HEK293 (cell line): ENCODE results near the gene C4orf50.

ENCODE experiments used
- ZFP3 ChIP-seq: fragments of 450-650 bp; formaldehyde crosslinking; IDR thresholded peaks from 2 replicates; pipeline ENCODE4 v1.5.1; 2016; ENCODE audit warnings: low read depth, missing biosample characterization, missing genetic modification characterization
- ZFP37 ChIP-seq: fragments of 450-650 bp; formaldehyde crosslinking; IDR thresholded peaks from 2 replicates; pipeline ENCODE4 v1.5.1; 2016; ENCODE audit warnings: missing biosample characterization, missing genetic modification characterization
- ZNF24 ChIP-seq: fragments of 450-650 bp; formaldehyde crosslinking; IDR thresholded peaks from 2 replicates; pipeline ENCODE4 v1.5.1; 2016; ENCODE audit warnings: missing biosample characterization, missing genetic modification characterization
- ZNF561 ChIP-seq: fragments of 450-650 bp; IDR thresholded peaks from 2 replicates; pipeline ENCODE4 v1.5.1; 2018; ENCODE audit warnings: missing biosample characterization, missing genetic modification characterization, borderline replicate concordance
- ZNF768 ChIP-seq: fragments of 450-650 bp; formaldehyde crosslinking; IDR thresholded peaks from 2 replicates; pipeline ENCODE4 v1.5.1; 2018; ENCODE audit warnings: missing biosample characterization, mild to moderate bottlenecking, missing genetic modification characterization
- TF ChIP-seq, protein P1 (sequence below): fragments of 450-650 bp; formaldehyde crosslinking; IDR thresholded peaks from 2 replicates; pipeline ENCODE4 v1.5.1; 2016; ENCODE audit warnings: missing biosample characterization, missing genetic modification characterization
- TF ChIP-seq, protein P2 (sequence below): fragments of 450-650 bp; formaldehyde crosslinking; IDR thresholded peaks from 2 replicates; pipeline ENCODE4 v1.5.1; 2016; ENCODE audit warnings: missing biosample characterization, missing genetic modification characterization, low read depth
- TF ChIP-seq, protein P3 (sequence below): fragments of 450-650 bp; formaldehyde crosslinking; IDR thresholded peaks from 2 replicates; pipeline ENCODE4 v1.5.1; 2017; ENCODE audit warnings: missing biosample characterization, mild to moderate bottlenecking, missing genetic modification characterization, moderate library complexity

DNA sequence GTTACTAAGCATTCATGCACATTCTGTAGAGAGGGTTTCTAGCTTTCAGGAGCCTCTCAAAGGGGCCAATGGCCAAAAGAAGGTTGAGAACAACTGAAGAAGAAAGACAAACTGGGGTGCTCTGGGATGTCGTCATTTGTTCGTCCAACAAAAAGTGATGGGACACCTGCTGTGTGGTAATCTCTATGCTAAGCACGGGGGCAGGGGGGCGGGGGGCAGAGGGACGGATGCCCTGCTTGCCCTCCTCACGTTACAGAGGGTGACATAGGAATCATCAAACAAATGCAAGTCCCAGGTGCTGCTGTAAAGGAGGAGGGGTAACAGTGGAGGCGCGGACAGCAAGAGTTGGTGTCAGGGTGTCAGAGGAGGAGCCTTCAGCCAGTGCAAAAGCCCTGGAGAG is 112.5 kb downstream of the C4orf50 start:
- no peak for TF ChIP-seq ZFP3 (tag by site-specific recombination)
- TF ChIP-seq, protein P1, sequence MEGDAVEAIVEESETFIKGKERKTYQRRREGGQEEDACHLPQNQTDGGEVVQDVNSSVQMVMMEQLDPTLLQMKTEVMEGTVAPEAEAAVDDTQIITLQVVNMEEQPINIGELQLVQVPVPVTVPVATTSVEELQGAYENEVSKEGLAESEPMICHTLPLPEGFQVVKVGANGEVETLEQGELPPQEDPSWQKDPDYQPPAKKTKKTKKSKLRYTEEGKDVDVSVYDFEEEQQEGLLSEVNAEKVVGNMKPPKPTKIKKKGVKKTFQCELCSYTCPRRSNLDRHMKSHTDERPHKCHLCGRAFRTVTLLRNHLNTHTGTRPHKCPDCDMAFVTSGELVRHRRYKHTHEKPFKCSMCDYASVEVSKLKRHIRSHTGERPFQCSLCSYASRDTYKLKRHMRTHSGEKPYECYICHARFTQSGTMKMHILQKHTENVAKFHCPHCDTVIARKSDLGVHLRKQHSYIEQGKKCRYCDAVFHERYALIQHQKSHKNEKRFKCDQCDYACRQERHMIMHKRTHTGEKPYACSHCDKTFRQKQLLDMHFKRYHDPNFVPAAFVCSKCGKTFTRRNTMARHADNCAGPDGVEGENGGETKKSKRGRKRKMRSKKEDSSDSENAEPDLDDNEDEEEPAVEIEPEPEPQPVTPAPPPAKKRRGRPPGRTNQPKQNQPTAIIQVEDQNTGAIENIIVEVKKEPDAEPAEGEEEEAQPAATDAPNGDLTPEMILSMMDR (tag by site-specific recombination) = no peak
- no peak for TF ChIP-seq ZFP37 (tag by site-specific recombination)
- TF ChIP-seq ZNF561 (tag by site-specific recombination) = no peak
- TF ChIP-seq, protein P2, sequence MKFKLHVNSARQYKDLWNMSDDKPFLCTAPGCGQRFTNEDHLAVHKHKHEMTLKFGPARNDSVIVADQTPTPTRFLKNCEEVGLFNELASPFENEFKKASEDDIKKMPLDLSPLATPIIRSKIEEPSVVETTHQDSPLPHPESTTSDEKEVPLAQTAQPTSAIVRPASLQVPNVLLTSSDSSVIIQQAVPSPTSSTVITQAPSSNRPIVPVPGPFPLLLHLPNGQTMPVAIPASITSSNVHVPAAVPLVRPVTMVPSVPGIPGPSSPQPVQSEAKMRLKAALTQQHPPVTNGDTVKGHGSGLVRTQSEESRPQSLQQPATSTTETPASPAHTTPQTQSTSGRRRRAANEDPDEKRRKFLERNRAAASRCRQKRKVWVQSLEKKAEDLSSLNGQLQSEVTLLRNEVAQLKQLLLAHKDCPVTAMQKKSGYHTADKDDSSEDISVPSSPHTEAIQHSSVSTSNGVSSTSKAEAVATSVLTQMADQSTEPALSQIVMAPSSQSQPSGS (tag by site-specific recombination) = no peak
- TF ChIP-seq ZNF768 (tag by site-specific recombination) = no peak
- TF ChIP-seq ZNF24 (tag by site-specific recombination) = no peak
- TF ChIP-seq, protein P3, sequence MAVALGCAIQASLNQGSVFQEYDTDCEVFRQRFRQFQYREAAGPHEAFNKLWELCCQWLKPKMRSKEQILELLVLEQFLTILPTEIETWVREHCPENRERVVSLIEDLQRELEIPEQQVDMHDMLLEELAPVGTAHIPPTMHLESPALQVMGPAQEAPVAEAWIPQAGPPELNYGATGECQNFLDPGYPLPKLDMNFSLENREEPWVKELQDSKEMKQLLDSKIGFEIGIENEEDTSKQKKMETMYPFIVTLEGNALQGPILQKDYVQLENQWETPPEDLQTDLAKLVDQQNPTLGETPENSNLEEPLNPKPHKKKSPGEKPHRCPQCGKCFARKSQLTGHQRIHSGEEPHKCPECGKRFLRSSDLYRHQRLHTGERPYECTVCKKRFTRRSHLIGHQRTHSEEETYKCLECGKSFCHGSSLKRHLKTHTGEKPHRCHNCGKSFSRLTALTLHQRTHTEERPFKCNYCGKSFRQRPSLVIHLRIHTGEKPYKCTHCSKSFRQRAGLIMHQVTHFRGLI (tag by site-specific recombination) = no peak
